GM12878 (cell line): ENCODE measurements around the gene SNAPIN.

Source experiments
- CTCF ChIP-seq, 3 experiments: IDR thresholded peaks in 2 of 3; conservative IDR thresholded peaks in 1 of 3; 2 replicates each; pipeline ENCODE4 v1.5.1; 2011; ENCODE audit warnings: low read depth in 3 of 3, low read length in 3 of 3, mild to moderate bottlenecking in 3 of 3, control low read depth in 2 of 3, moderate library complexity in 2 of 3, inconsistent platforms in 1 of 3, mixed read lengths in 1 of 3; ENCODE audit not compliant: control insufficient read depth in 2 of 3, insufficient read depth in 1 of 3; ENCODE audit errors: extremely low read depth in 1 of 3
- POLR2A ChIP-seq: IDR thresholded peaks from 2 replicates; pipeline ENCODE4 v1.6.1; 2011; ENCODE audit warnings: low read depth, mild to moderate bottlenecking, low read length

GRCh38 chr1:153688736-153689328 is 30.3 kb downstream of the SNAPIN start:
- TF ChIP-seq CTCF (IDR thresholded peaks at IDR 0.05 in 2 of 3, conservative IDR thresholded peaks at IDR 0.05 in 1 of 3; ENCODE audit: control insufficient read depth in 2 of 3, extremely low read depth in 1 of 3, insufficient read depth in 1 of 3, low read depth in 3 of 3, low read length in 3 of 3) (no peak), POLR2A (no peak)
